ENCODE results near the gene HDAC4.

HDAC4 gene

GRCh38 chr2:239086325-239087020 lies 314.3 kb downstream of the HDAC4 start:
- Histone ChIP-seq H3K36me3 (ENCODE audit: insufficient read depth, low read length) (no peaks in the 10 kb centered on the region), H4K20me1 (ENCODE audit: insufficient read depth, low read length, poor library complexity, severe bottlenecking) (no peaks in the 10 kb centered on the region), H3K79me2 (ENCODE audit: insufficient read depth, low read length) (no peaks in the 10 kb centered on the region), H3K4me3 (ENCODE audit: low read length, poor library complexity, severe bottlenecking) (no peak overlapping the region), H3K4me1 (ENCODE audit: insufficient read depth, low read length, poor library complexity, severe bottlenecking) (no peaks in the 10 kb centered on the region), H3F3A (ENCODE audit: low read depth) (no peaks in the 10 kb centered on the region), H2AFZ (ENCODE audit: low read length) (no peak overlapping the region), H3K9me2 (replicated peaks; ENCODE audit: low read depth, low read length) (no peaks in the 10 kb centered on the region), H3K9me3 (ENCODE audit: insufficient read depth, low read depth, low read length) (no peaks in the 10 kb centered on the region), H3K4me2 (ENCODE audit: low read depth, low read length, poor library complexity, severe bottlenecking) (no peak overlapping the region), H3K9ac (ENCODE audit: low read depth, low read length, poor library complexity, severe bottlenecking) (no peak overlapping the region), H3K27me3 (ENCODE audit: insufficient read depth, low read length, poor library complexity, severe bottlenecking) (no peaks in the 10 kb centered on the region)
- no peak for TF ChIP-seq EZH2phosphoT487 (IDR thresholded peaks at IDR 0.05; ENCODE audit: borderline replicate concordance)
- TF ChIP-seq, protein P1, sequence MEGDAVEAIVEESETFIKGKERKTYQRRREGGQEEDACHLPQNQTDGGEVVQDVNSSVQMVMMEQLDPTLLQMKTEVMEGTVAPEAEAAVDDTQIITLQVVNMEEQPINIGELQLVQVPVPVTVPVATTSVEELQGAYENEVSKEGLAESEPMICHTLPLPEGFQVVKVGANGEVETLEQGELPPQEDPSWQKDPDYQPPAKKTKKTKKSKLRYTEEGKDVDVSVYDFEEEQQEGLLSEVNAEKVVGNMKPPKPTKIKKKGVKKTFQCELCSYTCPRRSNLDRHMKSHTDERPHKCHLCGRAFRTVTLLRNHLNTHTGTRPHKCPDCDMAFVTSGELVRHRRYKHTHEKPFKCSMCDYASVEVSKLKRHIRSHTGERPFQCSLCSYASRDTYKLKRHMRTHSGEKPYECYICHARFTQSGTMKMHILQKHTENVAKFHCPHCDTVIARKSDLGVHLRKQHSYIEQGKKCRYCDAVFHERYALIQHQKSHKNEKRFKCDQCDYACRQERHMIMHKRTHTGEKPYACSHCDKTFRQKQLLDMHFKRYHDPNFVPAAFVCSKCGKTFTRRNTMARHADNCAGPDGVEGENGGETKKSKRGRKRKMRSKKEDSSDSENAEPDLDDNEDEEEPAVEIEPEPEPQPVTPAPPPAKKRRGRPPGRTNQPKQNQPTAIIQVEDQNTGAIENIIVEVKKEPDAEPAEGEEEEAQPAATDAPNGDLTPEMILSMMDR (conservative IDR thresholded peaks at IDR 0.05; ENCODE audit: low read length), result no peak

GRCh38 chr2:239085201-239085992 lies 315.4 kb downstream of the HDAC4 start:
- H3K4me1 ChIP-seq (ENCODE audit: insufficient read depth, low read length, poor library complexity, severe bottlenecking), result no peaks in the 10 kb centered on the region
- H3K4me2 ChIP-seq (ENCODE audit: low read depth, low read length, poor library complexity, severe bottlenecking), result no peak overlapping the region
- TF ChIP-seq, protein P1 (conservative IDR thresholded peaks at IDR 0.05; ENCODE audit: low read length), result no peak
- no peak for TF ChIP-seq EZH2phosphoT487 (IDR thresholded peaks at IDR 0.05; ENCODE audit: borderline replicate concordance)

DNA sequence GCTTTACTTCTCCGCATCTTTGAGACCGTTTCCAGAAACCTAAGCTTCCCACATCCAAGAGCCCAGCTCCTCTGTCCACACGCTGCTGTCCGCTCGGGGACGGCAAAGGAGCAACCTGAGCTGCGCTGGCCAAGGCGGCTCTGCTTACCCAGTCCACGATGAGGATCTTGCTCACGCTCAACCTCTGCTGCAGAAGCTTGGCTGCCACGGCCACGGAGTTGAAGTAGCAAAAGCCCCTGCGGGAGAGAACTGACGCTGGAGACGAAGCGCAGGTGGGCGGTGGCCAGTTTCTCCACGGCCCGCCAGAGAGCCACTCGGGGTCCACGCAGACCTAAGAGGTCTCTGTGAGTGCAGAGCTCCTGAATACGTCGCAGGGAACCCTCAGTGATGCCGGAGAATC lies 316.8 kb downstream of the HDAC4 start:
- TF ChIP-seq EZH2phosphoT487 (IDR thresholded peaks at IDR 0.05; ENCODE audit: borderline replicate concordance), result no peak
- TF ChIP-seq, protein P1 (conservative IDR thresholded peaks at IDR 0.05; ENCODE audit: low read length), result no peak

More at GRCh38 chr2:239085201-239085992, 315.4 kb downstream of the HDAC4 start:
- Histone ChIP-seq H2AFZ (ENCODE audit: low read length) (no peak overlapping the region), H3F3A (ENCODE audit: low read depth) (no peaks in the 10 kb centered on the region), H3K79me2 (ENCODE audit: insufficient read depth, low read length) (no peaks in the 10 kb centered on the region), H3K9me3 (ENCODE audit: insufficient read depth, low read depth, low read length) (no peaks in the 10 kb centered on the region), H3K27me3 (ENCODE audit: insufficient read depth, low read length, poor library complexity, severe bottlenecking) (no peaks in the 10 kb centered on the region), H3K36me3 (ENCODE audit: insufficient read depth, low read length) (no peaks in the 10 kb centered on the region), H3K4me3 (ENCODE audit: low read length, poor library complexity, severe bottlenecking) (no peak overlapping the region), H3K9ac (ENCODE audit: low read depth, low read length, poor library complexity, severe bottlenecking) (no peak overlapping the region), H3K9me2 (replicated peaks; ENCODE audit: low read depth, low read length) (no peaks in the 10 kb centered on the region), H4K20me1 (ENCODE audit: insufficient read depth, low read length, poor library complexity, severe bottlenecking) (no peaks in the 10 kb centered on the region)

More for the DNA sequence above, 316.8 kb downstream of the HDAC4 start:
- Histone ChIP-seq H3K4me1 (ENCODE audit: insufficient read depth, low read length, poor library complexity, severe bottlenecking) (no peaks in the 10 kb centered on the region), H3K4me2 (ENCODE audit: low read depth, low read length, poor library complexity, severe bottlenecking) (no peak overlapping the region), H3K4me3 (ENCODE audit: low read length, poor library complexity, severe bottlenecking) (no peak overlapping the region), H2AFZ (ENCODE audit: low read length) (no peak overlapping the region), H3K79me2 (ENCODE audit: insufficient read depth, low read length) (no peaks in the 10 kb centered on the region), H3F3A (ENCODE audit: low read depth) (no peaks in the 10 kb centered on the region), H3K9ac (ENCODE audit: low read depth, low read length, poor library complexity, severe bottlenecking) (no peak overlapping the region), H3K27me3 (ENCODE audit: insufficient read depth, low read length, poor library complexity, severe bottlenecking) (no peaks in the 10 kb centered on the region), H3K9me3 (ENCODE audit: insufficient read depth, low read depth, low read length) (no peaks in the 10 kb centered on the region), H3K36me3 (ENCODE audit: insufficient read depth, low read length) (no peaks in the 10 kb centered on the region; the same call in 1 of the 2 replicates), H4K20me1 (ENCODE audit: insufficient read depth, low read length, poor library complexity, severe bottlenecking) (no peaks in the 10 kb centered on the region), H3K9me2 (replicated peaks; ENCODE audit: low read depth, low read length) (no peaks in the 10 kb centered on the region)

Data from Loucy (cell line).